Activated CD8-positive, alpha-beta memory T cell treated with anti-CD3 and anti-CD28 coated beads for 1 hour (primary cell): Measurements from ENCODE around the gene CSNK1G3.

Source experiments
- DNase-seq, 2 donors: peaks; one replicate each; pipeline ENCODE4 v3.0.0-alpha.2; 2020; ENCODE audit warnings: low read depth in 1 of 2; ENCODE audit errors: extremely low read depth in 1 of 2

The CSNK1G3 gene

GRCh38 chr5:123554601-123555000 is 42.6 kb downstream of the CSNK1G3 start:
- DNase-seq: no peak

GRCh38 chr5:123557907-123558306 is 45.9 kb downstream of the CSNK1G3 start:
- no peak for DNase-seq

DNA sequence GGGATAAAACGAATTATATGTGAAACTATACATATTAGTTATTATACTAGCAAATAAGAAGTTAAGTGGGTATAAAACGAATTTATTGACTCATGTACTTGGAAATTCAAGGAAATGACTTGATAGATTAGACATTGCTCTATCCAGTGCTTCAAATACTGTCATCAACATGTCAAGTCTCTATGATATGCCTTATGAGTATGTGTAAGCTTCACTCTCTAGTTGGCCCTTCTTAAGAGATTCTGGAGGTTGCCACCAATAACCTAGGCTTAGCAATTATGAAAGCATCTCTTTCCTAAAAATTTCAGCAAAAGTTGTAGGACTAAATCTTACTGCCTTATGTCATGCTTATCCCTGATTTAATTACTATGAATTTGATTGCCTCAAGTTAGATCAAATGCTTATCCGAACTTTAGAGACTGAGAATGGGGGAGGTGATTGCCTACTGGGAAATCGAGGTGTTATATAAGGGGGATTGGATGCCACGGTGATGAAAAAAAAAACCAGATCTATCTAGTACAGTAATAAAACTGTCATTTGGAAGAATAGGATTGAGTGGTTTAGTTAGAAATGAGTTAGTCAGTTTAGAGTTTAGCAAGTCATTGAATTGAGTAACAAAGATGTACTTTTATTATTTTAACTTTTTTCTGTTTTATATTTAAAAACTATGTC is 46.9 kb downstream of the CSNK1G3 start:
- DNase-seq: no peak

GRCh38 chr5:123559434-123559775 is 47.4 kb downstream of the CSNK1G3 start:
- no peak for DNase-seq

DNA sequence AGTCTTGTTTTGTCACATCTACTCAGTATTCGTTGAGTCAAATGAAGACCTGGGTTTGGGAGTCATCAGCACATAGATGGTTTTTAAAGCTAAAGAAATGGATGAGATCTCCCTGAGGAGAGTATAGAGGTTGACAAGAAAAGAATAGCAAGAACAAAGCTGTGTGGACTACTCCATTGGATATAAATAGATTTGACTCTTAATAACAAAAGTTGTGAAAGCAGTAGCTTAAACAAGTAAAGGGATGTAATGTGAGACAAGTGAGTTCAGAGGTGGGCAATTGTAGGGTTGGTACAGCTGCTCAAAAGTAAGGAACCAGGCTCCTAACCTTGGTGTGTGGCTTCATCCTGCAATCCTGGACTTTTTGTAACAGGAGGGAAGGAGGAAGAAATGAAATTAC is 49.3 kb downstream of the CSNK1G3 start:
- DNase-seq: no peak

DNA sequence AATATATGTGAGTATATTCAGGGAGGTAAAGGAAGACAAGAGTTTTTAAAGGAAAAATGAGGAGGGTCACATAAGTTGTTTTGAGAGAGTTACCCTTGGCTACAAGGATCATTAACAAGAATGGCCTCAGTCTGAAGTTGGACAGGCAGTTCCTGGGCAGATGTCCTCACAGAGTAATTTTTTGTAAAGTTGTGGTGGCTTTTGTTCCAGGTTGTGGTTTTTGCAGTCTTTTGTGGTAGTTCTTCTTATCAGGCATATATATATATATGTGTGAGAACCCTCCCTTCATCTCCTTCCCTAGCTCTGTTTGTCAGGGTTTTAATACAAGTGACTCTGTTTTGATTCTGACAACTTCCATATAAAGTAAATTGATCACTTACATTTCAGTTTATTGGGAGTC is 60.0 kb downstream of the CSNK1G3 start:
- DNase-seq: no peak

- DNase-seq: no peak
Observed at GRCh38 chr5:123578390-123578789, 66.4 kb downstream of the CSNK1G3 start.

DNA sequence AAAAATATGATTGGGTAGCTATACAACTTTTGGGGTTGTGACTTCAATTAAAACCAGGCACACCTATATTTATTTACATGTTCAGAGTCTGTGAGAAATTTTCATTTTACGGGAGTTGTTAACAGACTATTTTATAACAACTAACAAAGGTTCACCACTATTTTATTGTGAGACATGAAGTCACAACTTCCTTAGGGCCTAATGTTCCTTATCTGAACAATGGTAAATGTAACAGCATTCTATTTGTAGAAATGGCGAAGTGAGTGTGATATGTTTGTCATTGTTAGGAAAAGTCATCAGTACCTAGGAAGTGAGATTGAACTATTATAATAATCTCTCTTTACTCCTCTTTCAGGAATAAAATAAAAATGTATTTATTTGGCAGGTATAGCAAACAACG is 67.4 kb downstream of the CSNK1G3 start:
- DNase-seq: no peak

DNA sequence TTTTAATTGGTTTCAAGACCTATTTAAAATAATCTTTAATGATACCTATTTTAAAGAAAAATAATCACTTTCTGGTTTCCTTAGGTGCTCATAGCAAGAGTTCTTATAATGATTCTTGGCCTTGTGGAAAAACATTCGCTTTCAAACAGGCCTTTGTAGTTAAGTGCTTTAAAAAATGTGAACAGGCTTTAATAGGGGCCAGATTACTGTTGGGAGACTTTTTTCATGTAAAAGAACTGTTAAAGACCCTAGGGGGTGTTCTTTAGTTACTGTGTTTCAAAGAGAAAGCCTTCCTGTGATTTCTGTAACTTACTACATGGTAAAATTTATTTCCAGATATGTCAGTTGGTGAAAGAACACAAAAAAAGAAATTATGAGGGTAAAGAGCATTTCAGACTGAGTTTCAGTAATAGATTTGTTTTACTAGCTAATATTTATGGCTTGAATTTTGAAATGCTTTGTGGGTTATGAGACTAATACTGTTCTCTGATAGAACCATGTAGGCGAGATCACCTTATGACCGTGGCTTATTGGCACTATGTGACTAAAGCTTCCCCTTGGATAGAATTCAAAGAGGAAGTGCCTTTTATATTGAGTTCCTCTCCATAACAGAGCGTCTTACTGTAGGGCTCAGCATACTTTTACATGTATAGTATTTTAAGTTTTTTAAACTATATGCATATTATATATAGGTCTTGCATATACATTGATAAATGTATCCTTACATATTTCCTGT is 70.7 kb downstream of the CSNK1G3 start:
- no peak for DNase-seq

DNA sequence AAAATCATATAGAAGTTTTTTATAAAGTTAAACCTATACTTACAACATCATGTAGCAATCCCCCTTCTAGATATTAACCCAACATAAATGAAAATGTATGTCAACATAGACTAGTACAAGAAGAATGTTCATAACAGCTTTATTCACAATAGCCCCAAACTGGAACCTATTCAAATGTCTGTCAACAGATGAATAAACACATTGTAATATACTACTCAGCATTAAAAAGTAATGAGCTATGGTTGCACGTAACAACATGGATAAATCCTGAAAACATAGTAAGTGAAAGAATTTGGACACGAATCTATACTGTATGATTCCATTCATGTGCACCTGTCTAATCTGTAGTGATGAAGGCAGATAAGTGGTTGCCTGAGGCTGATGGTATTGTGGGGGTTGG is 73.9 kb downstream of the CSNK1G3 start:
- no peak for DNase-seq

- DNase-seq: no peak
Observed at GRCh38 chr5:123594434-123594833, 82.5 kb downstream of the CSNK1G3 start.

DNA sequence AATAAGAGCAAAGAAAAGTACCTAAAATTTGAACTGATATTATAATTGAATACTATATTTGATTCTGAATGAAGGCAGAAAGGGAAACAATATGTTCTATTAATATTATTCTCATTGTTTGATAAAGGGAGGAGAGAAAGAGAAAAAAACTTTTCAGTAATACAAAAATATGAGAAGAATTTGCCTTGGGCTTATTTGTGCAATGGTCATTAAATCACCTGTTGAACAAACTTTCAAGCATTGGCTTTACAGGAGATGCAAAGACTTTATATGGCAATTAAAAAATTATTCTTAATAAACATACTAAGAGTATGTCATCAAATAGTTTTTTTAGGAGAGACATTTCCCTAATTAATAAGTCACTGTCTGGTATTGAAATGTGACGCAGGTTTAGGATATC is 85.0 kb downstream of the CSNK1G3 start:
- DNase-seq: no peak

DNA sequence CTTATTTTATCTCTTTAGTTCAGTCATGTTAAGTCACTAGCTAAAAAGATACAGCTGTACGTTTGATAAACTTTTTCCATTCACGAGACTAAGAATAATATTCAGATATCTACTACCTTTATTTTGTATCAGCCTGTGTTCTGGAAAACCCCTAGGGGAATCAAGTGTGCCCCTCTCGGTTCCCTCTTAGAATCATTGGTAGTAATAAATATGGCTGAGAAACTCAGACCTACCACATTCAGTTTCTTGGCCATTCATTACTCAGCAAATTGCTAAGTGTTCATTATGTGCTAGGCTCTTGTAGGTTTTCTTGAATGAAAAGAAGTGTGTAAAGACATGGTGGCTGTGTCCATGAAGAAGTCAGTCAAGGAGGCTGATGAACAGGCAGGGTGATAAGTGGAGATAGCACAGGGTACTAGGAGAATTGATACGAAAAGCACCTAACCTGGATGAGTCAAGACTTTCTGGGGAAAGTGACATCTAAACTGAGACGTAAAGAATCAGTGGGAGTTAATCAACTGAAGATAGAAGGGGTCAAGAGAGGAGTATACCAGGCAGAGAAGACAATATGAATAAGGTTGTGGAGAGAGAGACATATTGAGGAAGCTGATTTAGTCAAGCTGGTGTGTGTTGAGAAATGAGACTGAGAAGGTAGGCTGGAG is 86.2 kb downstream of the CSNK1G3 start:
- no peak for DNase-seq

GRCh38 chr5:123599171-123599570 is 87.2 kb downstream of the CSNK1G3 start:
- DNase-seq: no peak

GRCh38 chr5:123601610-123602009 is 89.6 kb downstream of the CSNK1G3 start:
- DNase-seq: no peak

GRCh38 chr5:123605822-123606221 is 93.8 kb downstream of the CSNK1G3 start:
- DNase-seq: no peak

DNA sequence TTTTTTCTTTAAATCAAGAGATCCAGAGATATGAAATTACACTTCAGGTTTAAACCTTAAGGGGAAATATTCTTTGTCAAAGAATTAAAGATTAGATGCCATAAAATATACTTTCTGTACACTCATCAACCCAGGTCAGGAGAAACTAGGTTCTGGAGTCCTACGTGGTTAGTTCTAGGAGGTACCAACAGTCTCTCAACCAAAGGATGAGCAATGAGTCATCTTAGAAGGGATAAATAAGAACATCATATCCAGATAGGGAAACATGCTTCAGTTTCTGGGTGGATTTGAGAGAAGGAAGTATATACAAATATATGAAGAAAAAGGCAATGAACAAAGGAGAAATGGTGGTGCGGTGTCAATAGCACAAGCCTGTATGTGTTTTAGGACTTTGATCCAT is 98.2 kb downstream of the CSNK1G3 start:
- DNase-seq: no peak

GRCh38 chr5:123610665-123611405 is 98.9 kb downstream of the CSNK1G3 start:
- no peak for DNase-seq

DNA sequence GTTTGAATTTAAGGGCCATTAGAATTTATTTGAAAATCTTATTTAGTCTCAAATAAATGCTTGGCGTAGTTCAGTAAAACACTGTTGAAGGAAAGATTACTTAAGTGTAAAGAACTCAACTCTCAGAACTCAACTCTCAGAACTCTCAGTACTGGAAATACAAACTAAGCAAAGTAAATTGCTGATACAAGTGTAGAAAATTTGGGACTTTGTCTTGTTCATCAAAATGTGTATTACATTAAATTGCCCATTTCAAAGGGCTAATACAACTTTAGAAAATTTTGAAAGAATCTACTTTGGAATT is 99.4 kb downstream of the CSNK1G3 start:
- no peak for DNase-seq

DNA sequence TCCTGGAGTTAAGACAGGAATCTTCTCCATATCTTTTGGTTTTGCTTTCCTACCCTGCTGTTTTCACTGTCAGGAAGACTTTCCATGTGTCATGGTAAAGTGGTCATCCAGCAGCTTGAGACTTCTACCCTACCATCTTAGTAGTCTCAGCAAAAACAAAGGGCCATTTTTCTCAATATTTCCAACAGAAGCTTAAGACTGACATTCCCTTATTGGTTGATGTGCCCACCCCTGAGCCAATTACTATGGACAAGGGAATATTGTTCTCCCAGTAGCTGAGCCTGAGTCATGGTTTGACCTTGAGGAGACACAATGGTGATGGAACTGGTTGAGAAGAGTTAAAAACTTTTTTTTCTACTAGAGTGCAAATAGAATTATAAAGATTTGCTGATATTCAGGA is 105.6 kb downstream of the CSNK1G3 start:
- no peak for DNase-seq

- DNase-seq: no peak
Observed at GRCh38 chr5:123626051-123626450, 114.1 kb downstream of the CSNK1G3 start.
